ENCODE measurements around the gene BRWD1. TPM values are rescaled to one million over a fixed set of nuclear protein-coding genes. Genes with fewer than 3 reads are reported as not detected.

The BRWD1 gene
- total and polyA plus RNA-seq, 2 experiments from 2014 or later, result 35.2 to 75.5 TPM

DNA sequence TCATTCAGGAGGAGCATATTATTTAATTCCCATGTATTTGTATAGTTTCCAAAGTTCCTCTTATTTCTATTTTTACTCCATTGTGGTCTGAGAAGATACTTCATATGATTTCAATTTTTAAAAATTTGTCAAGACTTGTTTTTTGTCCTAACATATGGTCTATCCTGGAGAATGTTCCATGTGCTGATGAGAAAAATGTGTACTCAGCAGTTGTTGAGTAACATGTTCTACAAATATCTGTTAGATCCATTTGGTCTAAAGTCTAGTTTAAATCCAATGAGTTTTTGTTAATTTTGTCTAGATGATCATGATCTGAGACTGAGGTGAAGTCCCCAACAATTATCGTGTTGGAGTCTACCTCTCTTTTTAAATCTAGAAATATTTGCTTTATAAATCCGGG, 144.6 kb downstream of the BRWD1 start (continued):
- TF ChIP-seq, protein P1, sequence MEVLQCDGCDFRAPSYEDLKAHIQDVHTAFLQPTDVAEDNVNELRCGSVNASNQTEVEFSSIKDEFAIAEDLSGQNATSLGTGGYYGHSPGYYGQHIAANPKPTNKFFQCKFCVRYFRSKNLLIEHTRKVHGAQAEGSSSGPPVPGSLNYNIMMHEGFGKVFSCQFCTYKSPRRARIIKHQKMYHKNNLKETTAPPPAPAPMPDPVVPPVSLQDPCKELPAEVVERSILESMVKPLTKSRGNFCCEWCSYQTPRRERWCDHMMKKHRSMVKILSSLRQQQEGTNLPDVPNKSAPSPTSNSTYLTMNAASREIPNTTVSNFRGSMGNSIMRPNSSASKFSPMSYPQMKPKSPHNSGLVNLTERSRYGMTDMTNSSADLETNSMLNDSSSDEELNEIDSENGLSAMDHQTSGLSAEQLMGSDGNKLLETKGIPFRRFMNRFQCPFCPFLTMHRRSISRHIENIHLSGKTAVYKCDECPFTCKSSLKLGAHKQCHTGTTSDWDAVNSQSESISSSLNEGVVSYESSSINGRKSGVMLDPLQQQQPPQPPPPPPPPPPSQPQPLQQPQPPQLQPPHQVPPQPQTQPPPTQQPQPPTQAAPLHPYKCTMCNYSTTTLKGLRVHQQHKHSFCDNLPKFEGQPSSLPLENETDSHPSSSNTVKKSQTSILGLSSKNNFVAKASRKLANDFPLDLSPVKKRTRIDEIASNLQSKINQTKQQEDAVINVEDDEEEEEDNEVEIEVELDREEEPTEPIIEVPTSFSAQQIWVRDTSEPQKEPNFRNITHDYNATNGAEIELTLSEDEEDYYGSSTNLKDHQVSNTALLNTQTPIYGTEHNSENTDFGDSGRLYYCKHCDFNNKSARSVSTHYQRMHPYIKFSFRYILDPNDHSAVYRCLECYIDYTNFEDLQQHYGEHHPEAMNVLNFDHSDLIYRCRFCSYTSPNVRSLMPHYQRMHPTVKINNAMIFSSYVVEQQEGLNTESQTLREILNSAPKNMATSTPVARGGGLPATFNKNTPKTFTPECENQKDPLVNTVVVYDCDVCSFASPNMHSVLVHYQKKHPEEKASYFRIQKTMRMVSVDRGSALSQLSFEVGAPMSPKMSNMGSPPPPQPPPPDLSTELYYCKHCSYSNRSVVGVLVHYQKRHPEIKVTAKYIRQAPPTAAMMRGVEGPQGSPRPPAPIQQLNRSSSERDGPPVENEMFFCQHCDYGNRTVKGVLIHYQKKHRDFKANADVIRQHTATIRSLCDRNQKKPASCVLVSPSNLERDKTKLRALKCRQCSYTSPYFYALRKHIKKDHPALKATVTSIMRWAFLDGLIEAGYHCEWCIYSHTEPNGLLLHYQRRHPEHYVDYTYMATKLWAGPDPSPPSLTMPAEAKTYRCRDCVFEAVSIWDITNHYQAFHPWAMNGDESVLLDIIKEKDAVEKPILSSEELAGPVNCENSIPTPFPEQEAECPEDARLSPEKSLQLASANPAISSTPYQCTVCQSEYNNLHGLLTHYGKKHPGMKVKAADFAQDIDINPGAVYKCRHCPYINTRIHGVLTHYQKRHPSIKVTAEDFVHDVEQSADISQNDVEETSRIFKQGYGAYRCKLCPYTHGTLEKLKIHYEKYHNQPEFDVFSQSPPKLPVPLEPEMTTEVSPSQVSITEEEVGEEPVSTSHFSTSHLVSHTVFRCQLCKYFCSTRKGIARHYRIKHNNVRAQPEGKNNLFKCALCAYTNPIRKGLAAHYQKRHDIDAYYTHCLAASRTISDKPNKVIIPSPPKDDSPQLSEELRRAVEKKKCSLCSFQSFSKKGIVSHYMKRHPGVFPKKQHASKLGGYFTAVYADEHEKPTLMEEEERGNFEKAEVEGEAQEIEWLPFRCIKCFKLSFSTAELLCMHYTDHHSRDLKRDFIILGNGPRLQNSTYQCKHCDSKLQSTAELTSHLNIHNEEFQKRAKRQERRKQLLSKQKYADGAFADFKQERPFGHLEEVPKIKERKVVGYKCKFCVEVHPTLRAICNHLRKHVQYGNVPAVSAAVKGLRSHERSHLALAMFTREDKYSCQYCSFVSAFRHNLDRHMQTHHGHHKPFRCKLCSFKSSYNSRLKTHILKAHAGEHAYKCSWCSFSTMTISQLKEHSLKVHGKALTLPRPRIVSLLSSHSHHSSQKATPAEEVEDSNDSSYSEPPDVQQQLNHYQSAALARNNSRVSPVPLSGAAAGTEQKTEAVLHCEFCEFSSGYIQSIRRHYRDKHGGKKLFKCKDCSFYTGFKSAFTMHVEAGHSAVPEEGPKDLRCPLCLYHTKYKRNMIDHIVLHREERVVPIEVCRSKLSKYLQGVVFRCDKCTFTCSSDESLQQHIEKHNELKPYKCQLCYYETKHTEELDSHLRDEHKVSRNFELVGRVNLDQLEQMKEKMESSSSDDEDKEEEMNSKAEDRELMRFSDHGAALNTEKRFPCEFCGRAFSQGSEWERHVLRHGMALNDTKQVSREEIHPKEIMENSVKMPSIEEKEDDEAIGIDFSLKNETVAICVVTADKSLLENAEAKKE (CRISPR knock-in tag; IDR thresholded peaks at IDR 0.05), result no peak
- TF ChIP-seq POLR2AphosphoS5 (IDR thresholded peaks at IDR 0.05; ENCODE audit: low read depth) (no peak), STAT1 (IDR thresholded peaks at IDR 0.05; ENCODE audit: unreplicated experiment) (no peak), CREB1 (CRISPR knock-in tag; IDR thresholded peaks at IDR 0.05; ENCODE audit: low read depth) (no peak)

DNA sequence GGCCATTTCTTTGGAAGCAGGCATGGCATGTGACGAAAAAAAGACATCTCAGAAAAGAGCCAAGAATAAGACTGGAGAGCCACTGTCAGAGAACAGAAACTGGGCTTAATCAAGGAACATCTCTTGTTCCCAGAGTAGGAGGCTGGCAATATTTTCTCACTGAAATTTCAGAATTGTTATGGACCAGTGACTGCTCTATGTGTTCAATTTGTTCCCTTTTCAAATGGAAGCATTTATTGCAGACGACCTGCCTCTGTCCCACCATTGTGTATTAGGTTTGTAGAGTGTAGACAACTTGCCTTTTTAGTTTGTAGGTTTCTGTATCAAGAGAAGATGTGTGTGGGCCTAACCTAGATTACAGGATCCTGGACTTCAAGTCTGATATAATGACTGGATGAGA, 148.9 kb downstream of the BRWD1 start:
- H3K4me3 Mint-ChIP-seq, result no peak overlapping the region
- H2AFZ ChIP-seq, result no peak overlapping the region
- DNase-seq (ENCODE audit: low spot score), result no peak
- peaks cover 30% of the 10 kb centered on the region for H3K36me3 Mint-ChIP-seq (ENCODE audit: low read depth)
- no peaks in the 10 kb centered on the region for H3K79me2 ChIP-seq (replicated peaks; ENCODE audit: insufficient read depth)
- 0 out of 2 replicates have a peak, but pooled peaks cover 4% of the 10 kb centered on the region for H3K9me2 ChIP-seq (ENCODE audit: insufficient read depth)
- H4K20me1 ChIP-seq (replicated peaks; ENCODE audit: insufficient read depth), result no peaks in the 10 kb centered on the region; the same call in 1 of the 2 replicates
- H3K4me3 ChIP-seq, result no peak overlapping the region
- H3K4me2 ChIP-seq, result no peak overlapping the region
- no peak overlapping the region for H3K27ac ChIP-seq (ENCODE audit: low read depth)
- H3K27me3 Mint-ChIP-seq (ENCODE audit: insufficient read depth, low read depth, poor library complexity), result peaks cover 2% of the 10 kb centered on the region
- H3K27me3 ChIP-seq (ENCODE audit: insufficient read depth), result no peaks in the 10 kb centered on the region
- no peaks in the 10 kb centered on the region for H3K4me1 ChIP-seq (ENCODE audit: insufficient read depth)
- H3K36me3 ChIP-seq (ENCODE audit: insufficient read depth), result no peaks in the 10 kb centered on the region
- H3F3A ChIP-seq (replicated peaks; ENCODE audit: low read depth), result no peaks in the 10 kb centered on the region
- peaks cover 33% of the 10 kb centered on the region for H3K9me3 Mint-ChIP-seq
- no peak overlapping the region for H3K27ac Mint-ChIP-seq
- no peaks in the 10 kb centered on the region for H3K4me1 Mint-ChIP-seq
- ATAC-seq, result no peak
- TF ChIP-seq, protein P1 (CRISPR knock-in tag; IDR thresholded peaks at IDR 0.05), result no peak
- no peak for TF ChIP-seq POLR2AphosphoS5 (IDR thresholded peaks at IDR 0.05; ENCODE audit: low read depth)
- no peak for TF ChIP-seq ZNF331 (CRISPR knock-in tag; IDR thresholded peaks at IDR 0.05; ENCODE audit: low read depth)
- TF ChIP-seq, protein P2, sequence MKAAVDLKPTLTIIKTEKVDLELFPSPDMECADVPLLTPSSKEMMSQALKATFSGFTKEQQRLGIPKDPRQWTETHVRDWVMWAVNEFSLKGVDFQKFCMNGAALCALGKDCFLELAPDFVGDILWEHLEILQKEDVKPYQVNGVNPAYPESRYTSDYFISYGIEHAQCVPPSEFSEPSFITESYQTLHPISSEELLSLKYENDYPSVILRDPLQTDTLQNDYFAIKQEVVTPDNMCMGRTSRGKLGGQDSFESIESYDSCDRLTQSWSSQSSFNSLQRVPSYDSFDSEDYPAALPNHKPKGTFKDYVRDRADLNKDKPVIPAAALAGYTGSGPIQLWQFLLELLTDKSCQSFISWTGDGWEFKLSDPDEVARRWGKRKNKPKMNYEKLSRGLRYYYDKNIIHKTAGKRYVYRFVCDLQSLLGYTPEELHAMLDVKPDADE (IDR thresholded peaks at IDR 0.05), result no peak
- no peak for TF ChIP-seq EZH2 (IDR thresholded peaks at IDR 0.05; ENCODE audit: low read depth, unreplicated experiment)

All from GM23338 (cell line).